Measurements from ENCODE around the gene PRKN.

PRKN gene

GRCh38 chr6:161686655-161687054 lies 1040.9 kb downstream of the PRKN start:
- DNase-seq, result no peak

DNA sequence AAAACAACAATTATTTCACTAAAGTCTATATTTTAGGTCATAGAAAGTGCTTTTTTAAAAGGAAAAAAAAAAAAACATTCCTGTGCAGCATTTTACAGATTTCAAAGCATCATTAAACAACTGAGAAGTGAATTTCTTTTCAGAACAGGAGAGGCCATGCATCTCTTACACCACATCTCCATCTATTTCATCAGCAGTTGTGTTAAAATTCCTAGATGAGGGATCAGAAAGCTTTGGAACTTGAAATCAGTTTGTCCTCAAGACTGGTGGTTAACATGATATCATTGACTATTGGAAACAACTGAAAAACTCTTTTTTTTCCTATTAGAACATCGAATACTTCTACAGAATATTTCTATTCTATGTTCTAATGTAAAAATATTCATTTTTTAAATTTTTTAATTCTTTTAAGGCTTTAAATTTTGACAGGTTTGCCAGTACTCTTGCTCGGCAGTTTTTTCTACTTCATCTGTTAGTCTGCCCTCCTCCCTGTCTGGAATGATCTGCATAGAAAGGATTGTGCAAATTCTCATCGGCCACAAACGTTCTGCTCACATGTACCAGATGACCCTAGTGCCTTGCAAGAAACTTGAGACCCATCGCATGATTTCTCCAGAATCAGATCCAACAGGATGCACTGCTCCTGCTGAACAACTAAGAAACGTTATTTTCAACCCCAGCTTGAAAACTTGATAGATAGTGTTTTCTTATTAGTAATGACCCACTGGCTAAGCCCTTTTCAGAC lies 1042.7 kb downstream of the PRKN start:
- no peak for DNase-seq

- no peak for DNase-seq
These were observed 1044.2 kb downstream of the PRKN start for GRCh38 chr6:161683400-161683799.

DNA sequence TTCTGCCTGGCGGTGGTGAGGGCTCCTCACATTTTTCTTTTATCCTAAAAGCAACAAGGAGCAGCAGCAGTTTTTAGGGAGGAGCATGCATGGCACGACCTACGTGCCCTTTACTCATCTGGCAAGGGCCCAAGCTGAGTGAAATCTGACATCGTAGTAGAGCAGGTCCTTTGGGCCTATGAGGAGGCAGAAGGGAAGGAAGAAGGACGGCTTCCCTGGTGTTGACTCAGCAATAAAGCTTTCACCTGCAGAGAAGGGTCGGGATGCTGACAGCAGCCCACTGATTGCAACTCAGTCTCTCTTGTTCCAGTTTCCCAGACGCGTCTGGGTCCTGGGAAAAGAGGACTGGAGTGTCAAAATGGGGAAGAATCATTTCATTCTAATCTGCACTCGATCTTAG lies 1044.6 kb downstream of the PRKN start:
- DNase-seq, result no peak

- DNase-seq, result no peak
These were observed 1047.5 kb downstream of the PRKN start for GRCh38 chr6:161679980-161680538.

- no peak for DNase-seq
These were observed 1050.4 kb downstream of the PRKN start for GRCh38 chr6:161677188-161677587.

GRCh38 chr6:161676586-161676985 lies 1051.0 kb downstream of the PRKN start:
- DNase-seq, result no peak

GRCh38 chr6:161674930-161675682 lies 1052.5 kb downstream of the PRKN start:
- no peak for DNase-seq

DNA sequence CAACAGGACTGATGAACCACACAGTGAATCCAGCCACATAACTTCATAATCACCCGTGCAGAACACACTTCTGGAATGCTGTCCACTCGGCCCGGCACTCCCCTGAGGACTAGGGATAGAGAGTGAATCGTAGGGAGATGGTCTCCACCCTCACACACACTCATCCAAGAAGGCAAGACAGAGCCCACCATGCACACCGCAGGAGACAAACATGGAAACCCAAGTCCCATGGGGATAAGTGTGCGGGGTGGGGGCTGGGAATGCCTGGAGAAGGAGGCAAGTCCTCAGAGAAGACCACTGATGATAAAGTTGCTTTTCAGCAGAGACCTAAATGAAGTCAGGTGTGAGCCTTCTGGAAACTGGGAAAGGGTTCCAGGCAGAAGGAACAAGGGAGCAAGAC lies 1054.5 kb downstream of the PRKN start:
- no peak for DNase-seq

DNA sequence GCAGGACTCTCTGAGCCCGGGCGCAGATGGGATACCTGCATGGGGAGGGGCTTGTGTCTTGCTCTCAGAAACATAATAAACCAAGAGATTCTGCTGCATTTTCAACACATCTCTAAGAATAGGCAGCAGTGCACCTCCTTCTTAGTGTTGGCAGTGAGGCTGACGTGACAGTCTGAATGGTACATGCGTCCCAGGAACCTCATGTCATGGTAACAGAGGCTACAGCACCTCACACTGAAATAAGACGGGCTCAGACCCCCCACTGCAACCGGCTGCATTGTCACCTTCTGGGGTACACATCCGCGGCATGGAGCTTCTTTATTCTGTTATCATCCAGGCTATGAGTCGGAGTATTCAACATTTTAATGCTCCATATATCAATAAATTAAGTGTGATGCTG lies 1056.4 kb downstream of the PRKN start:
- DNase-seq, result no peak

- DNase-seq, result no peak
These were observed 1058.9 kb downstream of the PRKN start for GRCh38 chr6:161668665-161669064.

GRCh38 chr6:161667957-161668356 lies 1059.6 kb downstream of the PRKN start:
- DNase-seq, result no peak

GRCh38 chr6:161663682-161664081 lies 1063.9 kb downstream of the PRKN start:
- DNase-seq, result no peak

DNA sequence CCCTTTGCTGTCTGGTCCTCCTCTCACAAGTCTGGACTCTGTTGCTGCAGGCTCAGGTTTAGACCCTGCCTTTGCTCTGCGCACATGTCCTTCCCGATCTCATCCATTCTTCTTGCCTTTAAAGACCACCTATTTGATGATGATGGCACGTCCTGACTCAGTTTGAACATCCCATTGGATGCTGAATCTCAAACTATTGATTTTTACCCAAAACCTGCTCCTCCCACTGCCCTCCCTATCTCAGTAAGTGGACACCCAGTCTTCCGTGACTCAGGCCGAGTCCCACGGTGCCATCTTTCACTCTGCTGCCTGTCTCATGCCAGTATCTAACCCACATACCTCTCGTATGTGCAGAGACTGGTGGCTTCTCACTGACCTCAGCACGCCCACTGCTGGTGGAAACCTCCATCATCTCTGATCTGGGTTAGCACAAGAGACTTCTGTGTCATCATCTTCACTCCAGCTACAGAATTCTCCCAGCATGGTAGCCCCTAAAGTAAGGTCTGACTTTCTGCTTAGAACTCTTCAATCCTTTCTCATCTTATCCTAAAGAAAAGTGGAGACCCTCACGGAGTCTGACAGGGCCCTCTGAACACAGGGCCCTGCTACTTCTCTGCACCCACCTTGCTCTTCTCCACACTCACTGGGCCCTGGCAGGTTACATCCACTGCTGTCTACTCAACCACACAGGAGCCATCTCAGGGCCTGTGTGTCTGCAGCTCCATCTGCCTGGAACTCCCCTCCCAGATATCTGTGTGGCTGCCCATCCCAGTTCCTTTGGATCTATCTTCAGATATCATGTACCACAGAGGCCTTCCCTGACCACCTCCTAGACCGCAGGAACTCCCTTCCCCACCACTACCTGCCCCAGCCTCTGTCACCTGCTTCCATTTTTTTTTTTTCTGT lies 1066.6 kb downstream of the PRKN start:
- DNase-seq, result no peak

- DNase-seq, result no peak
These were observed 1069.4 kb downstream of the PRKN start for GRCh38 chr6:161658211-161658610.

DNA sequence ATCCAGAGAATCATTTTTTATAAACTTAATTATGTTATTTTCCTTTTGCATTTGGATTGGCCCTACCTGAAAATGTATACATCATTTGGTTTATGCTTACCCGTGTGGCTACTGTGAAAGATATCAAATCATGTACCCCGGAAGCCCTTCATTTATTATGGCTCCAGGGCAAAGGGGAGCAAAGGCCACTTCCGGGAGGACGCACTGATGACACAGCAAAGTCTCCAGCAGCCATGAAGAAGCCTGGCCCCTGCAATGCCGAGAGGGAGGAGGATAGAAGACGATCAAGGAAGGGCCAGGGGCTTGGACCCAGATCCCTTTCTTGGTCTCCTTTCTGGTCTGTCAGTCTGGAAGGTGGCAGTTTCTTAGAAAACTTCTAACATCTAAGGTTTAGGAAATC lies 1073.4 kb downstream of the PRKN start:
- DNase-seq, result no peak

DNA sequence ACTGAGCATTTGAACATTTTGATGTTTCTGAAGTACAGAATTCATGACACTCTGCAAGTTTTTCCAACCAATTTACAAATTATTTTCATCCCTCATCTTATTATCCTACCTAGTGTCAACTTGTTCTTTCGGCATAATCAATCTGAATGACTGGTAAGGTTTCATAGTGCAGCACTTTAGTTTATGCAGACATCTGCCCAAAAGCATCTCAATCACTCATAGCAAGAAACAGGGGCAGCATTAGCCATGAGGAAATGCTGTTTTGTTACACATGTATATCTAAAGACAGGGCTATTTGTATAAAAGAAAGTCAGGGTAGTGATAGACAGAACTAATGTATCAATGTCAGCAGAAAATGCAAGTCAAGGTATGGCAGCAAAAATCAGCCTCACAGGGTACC lies 1075.6 kb downstream of the PRKN start:
- no peak for DNase-seq

- no peak for DNase-seq
These were observed 1077.7 kb downstream of the PRKN start for GRCh38 chr6:161649841-161650240.

- DNase-seq, result no peak
These were observed 1078.5 kb downstream of the PRKN start for GRCh38 chr6:161649068-161649467.

- no peak for DNase-seq
These were observed 1080.3 kb downstream of the PRKN start for GRCh38 chr6:161647234-161647633.

GRCh38 chr6:161644521-161644920 lies 1083.0 kb downstream of the PRKN start:
- no peak for DNase-seq

- DNase-seq, result no peak
These were observed 1086.4 kb downstream of the PRKN start for GRCh38 chr6:161641175-161641574.

GRCh38 chr6:161639772-161640171 lies 1087.8 kb downstream of the PRKN start:
- DNase-seq, result peak in 7 of 14 donors; percentile 3 to 25 (median 19)
